LHCN-M2 (cell line): ENCODE measurements around the gene KCNIP1. TPM values are rescaled to one million over a fixed set of nuclear protein-coding genes. Genes with fewer than 3 reads are reported as not detected.

Experiments used
- DNase-seq: peaks from one replicate; pipeline ENCODE4 v3.0.0-alpha.2; 2012; ENCODE audit warnings: low read depth
- total RNA-seq: library from RNA; depleted of rRNA; stranded (reverse); fragments of >200 nt; gene quantifications from 2 replicates; pipeline ENCODE4 v1.2.3, GENCODE V29; 2014

Gene KCNIP1
- total RNA-seq, 1 experiment from 2014 or later, result not detected

- no peak for DNase-seq
Observed at GRCh38 chr5:170590566-170590965, 86.7 kb downstream of the KCNIP1 start.

GRCh38 chr5:170591054-170591453 lies 87.2 kb downstream of the KCNIP1 start:
- DNase-seq, result no peak

- DNase-seq, result no peak
Observed at GRCh38 chr5:170596482-170597044, 92.7 kb downstream of the KCNIP1 start.

- DNase-seq, result peak; percentile 73
Observed at GRCh38 chr5:170597109-170597751, 93.4 kb downstream of the KCNIP1 start.

GRCh38 chr5:170597872-170598271 lies 94.1 kb downstream of the KCNIP1 start:
- DNase-seq, result no peak

- no peak for DNase-seq
Observed at GRCh38 chr5:170599756-170600155, 95.9 kb downstream of the KCNIP1 start.

- DNase-seq, result no peak
Observed at GRCh38 chr5:170601619-170602018, 97.8 kb downstream of the KCNIP1 start.

GRCh38 chr5:170603109-170603508 lies 99.3 kb downstream of the KCNIP1 start:
- no peak for DNase-seq

- peak; percentile 3 for DNase-seq
Observed at GRCh38 chr5:170603578-170604565, 100.1 kb downstream of the KCNIP1 start.

GRCh38 chr5:170606941-170607340 lies 103.1 kb downstream of the KCNIP1 start:
- DNase-seq, result no peak

- no peak for DNase-seq
Observed at GRCh38 chr5:170611449-170612090, 107.8 kb downstream of the KCNIP1 start.

GRCh38 chr5:170612256-170612678 lies 108.4 kb downstream of the KCNIP1 start:
- DNase-seq, result no peak

GRCh38 chr5:170614065-170614490 lies 110.3 kb downstream of the KCNIP1 start:
- no peak for DNase-seq

GRCh38 chr5:170614720-170615119 lies 110.9 kb downstream of the KCNIP1 start:
- no peak for DNase-seq

GRCh38 chr5:170617533-170618490 lies 114.0 kb downstream of the KCNIP1 start:
- DNase-seq, result no peak

- DNase-seq, result no peak
Observed at GRCh38 chr5:170619869-170620268, 116.0 kb downstream of the KCNIP1 start.

GRCh38 chr5:170622933-170623332 lies 119.1 kb downstream of the KCNIP1 start:
- DNase-seq, result no peak

GRCh38 chr5:170623576-170624181 lies 119.9 kb downstream of the KCNIP1 start:
- DNase-seq, result peak; percentile 4

- no peak for DNase-seq
Observed at GRCh38 chr5:170625221-170626165, 121.7 kb downstream of the KCNIP1 start.
